Right atrium auricular region (tissue), 2 donors: ENCODE results near the gene SPOCK2. TPM values are rescaled to one million over a fixed set of nuclear protein-coding genes. Genes with fewer than 3 reads are reported as not detected.
"Not testable (repeated sequence)": the region's sequence is repeated elsewhere in the genome, so short reads cannot be mapped to it uniquely, and the experiment has no call there.

Experiments
- DNase-seq: peaks from one replicate; pipeline ENCODE4 v3.0.0-alpha.2; 2019; ENCODE audit warnings: low spot score
- H3K27ac ChIP-seq, 2 donors: fragments of 200-600 bp; sonication (generic); 1 replicate in 1 of 2; 2 replicates in 1 of 2; pipeline ENCODE4 v1.5.1; 2016 to 2019
- H3K27me3 ChIP-seq, 2 donors: fragments of 200-600 bp; sonication (generic); one replicate each; pipeline versions ENCODE4 v1.5.1 to v1.6.0; 2017 to 2019
- H3K36me3 ChIP-seq: fragments of 200-600 bp; sonication (generic); one replicate; pipeline ENCODE4 v1.5.1; 2016
- H3K4me1 ChIP-seq, 2 donors: fragments of 200-600 bp; sonication (generic); one replicate each; pipeline versions ENCODE4 v1.5.1 to v1.6.0; 2017 to 2019
- H3K4me3 ChIP-seq, 2 donors: fragments of 200-600 bp; sonication (generic); 1 replicate in 1 of 2; 2 replicates in 1 of 2; pipeline ENCODE4 v1.5.1; 2017 to 2019; ENCODE audit warnings: mild to moderate bottlenecking in 1 of 2, moderate library complexity in 1 of 2
- H3K9me3 ChIP-seq, 2 donors: fragments of 200-600 bp; sonication (generic); one replicate each; pipeline ENCODE4 v1.5.1; 2019
- CTCF ChIP-seq, 2 donors: fragments of 200-600 bp; sonication (generic); IDR thresholded peaks; one replicate each; pipeline ENCODE4 v1.5.1; 2019; ENCODE audit warnings: antibody characterized with exemption in 2 of 2
- total RNA-seq, 2 donors: library from RNA; depleted of rRNA; stranded (reverse); fragments of >200 nt; gene quantifications; one replicate each; pipeline ENCODE4 v1.1.0, GENCODE V29; 2016

SPOCK2 gene
- total RNA-seq, 2 donors from 2014 or later = 19.3 to 19.8 TPM

GRCh38 chr10:72037811-72038210 is 50.5 kb downstream of the SPOCK2 start:
- no peaks in the 10 kb centered on the region for H3K36me3 ChIP-seq
- H3K4me3 ChIP-seq = no peak overlapping the region
- H3K27me3 ChIP-seq = no peaks in the 10 kb centered on the region
- no peak for DNase-seq
- no peaks in the 10 kb centered on the region for H3K9me3 ChIP-seq
- H3K4me1 ChIP-seq = peaks cover 0 to 42% of the 10 kb centered on the region in 2 donors
- H3K27ac ChIP-seq = peak overlapping the region in 1 of 2 donors; percentile 32
- TF ChIP-seq CTCF (IDR thresholded peaks at IDR 0.05) = no peak

- no peak for DNase-seq
- H3K4me1 ChIP-seq = peaks cover 0 to 42% of the 10 kb centered on the region in 2 donors
- no peaks in the 10 kb centered on the region for H3K9me3 ChIP-seq
- H3K27ac ChIP-seq = no peak overlapping the region
- no peak for TF ChIP-seq CTCF (IDR thresholded peaks at IDR 0.05)
- no peaks in the 10 kb centered on the region for H3K27me3 ChIP-seq
- no peaks in the 10 kb centered on the region for H3K36me3 ChIP-seq
- no peak overlapping the region for H3K4me3 ChIP-seq
Measured at GRCh38 chr10:72037266-72037665, 51.1 kb downstream of the SPOCK2 start.

GRCh38 chr10:72035252-72035887 is 53.0 kb downstream of the SPOCK2 start:
- H3K27ac ChIP-seq = peak overlapping the region; percentile 64 to 71
- H3K36me3 ChIP-seq = no peaks in the 10 kb centered on the region
- H3K4me3 ChIP-seq = no peak overlapping the region
- no peaks in the 10 kb centered on the region for H3K27me3 ChIP-seq
- peaks cover 0 to 56% of the 10 kb centered on the region in 2 donors for H3K4me1 ChIP-seq
- no peak for TF ChIP-seq CTCF (IDR thresholded peaks at IDR 0.05)
- DNase-seq = no peak
- no peaks in the 10 kb centered on the region for H3K9me3 ChIP-seq

GRCh38 chr10:72034761-72035160 is 53.6 kb downstream of the SPOCK2 start:
- H3K4me3 ChIP-seq = no peak overlapping the region
- no peaks in the 10 kb centered on the region for H3K9me3 ChIP-seq
- H3K36me3 ChIP-seq = no peaks in the 10 kb centered on the region
- no peaks in the 10 kb centered on the region for H3K27me3 ChIP-seq
- DNase-seq = no peak
- peaks cover 0 to 60% of the 10 kb centered on the region in 2 donors for H3K4me1 ChIP-seq
- TF ChIP-seq CTCF (IDR thresholded peaks at IDR 0.05) = no peak
- peak overlapping the region; percentile 64 to 71 for H3K27ac ChIP-seq

- Histone ChIP-seq H3K9me3 (no peaks in the 10 kb centered on the region), H3K27ac (peak overlapping the region; percentile 71 to 78), H3K36me3 (no peaks in the 10 kb centered on the region), H3K27me3 (no peaks in the 10 kb centered on the region), H3K4me3 (no peak overlapping the region), H3K4me1 (peaks cover 0 to 60% of the 10 kb centered on the region in 2 donors)
- DNase-seq = no peak
- TF ChIP-seq CTCF (IDR thresholded peaks at IDR 0.05) = no peak
Measured at GRCh38 chr10:72034040-72034499, 54.3 kb downstream of the SPOCK2 start.

GRCh38 chr10:72032409-72033162 is 55.8 kb downstream of the SPOCK2 start:
- not testable (repeated sequence) for H3K4me3 ChIP-seq, H3K27me3 ChIP-seq, H3K36me3 ChIP-seq, DNase-seq, H3K9me3 ChIP-seq
- H3K4me1 ChIP-seq = peaks cover 0 to 48% of the 10 kb centered on the region in 2 donors
- H3K27ac ChIP-seq = peak overlapping the region; percentile 71 to 76
